HEK293T (cell line): ENCODE measurements around the gene SCN1A.

ENCODE experiments used
- CTCF ChIA-PET: fragments of 350-600 bp; formaldehyde crosslinking; extraction: SDS; loops from one replicate; lab custom pipeline; 2021; ENCODE audit warnings: antibody characterized with exemption, inconsistent platforms; lab: Yijun Ruan, JAX
- POLR2A ChIA-PET: fragments of 350-600 bp; formaldehyde crosslinking; extraction: SDS; loops from one replicate; lab custom pipeline; 2020; ENCODE audit warnings: antibody characterized with exemption, inconsistent platforms; lab: Yijun Ruan, JAX
- DNase-seq: peaks from one replicate; pipeline ENCODE4 v3.0.0; 2012; ENCODE audit warnings: mixed read lengths; ENCODE audit errors: extremely low spot score
- ARNT ChIP-seq: fragments of 450-650 bp; IDR thresholded peaks from 2 replicates; pipeline ENCODE4 v1.6.1; 2017; ENCODE audit warnings: mild to moderate bottlenecking
- BHLHE40 ChIP-seq: fragments of 450-650 bp; IDR thresholded peaks from 2 replicates; pipeline ENCODE4 v1.6.1; 2016; ENCODE audit warnings: mild to moderate bottlenecking, moderate library complexity, borderline replicate concordance
- CTBP1 ChIP-seq: fragments of 450-650 bp; IDR thresholded peaks from 2 replicates; pipeline ENCODE4 v1.6.1; 2016; ENCODE audit warnings: borderline replicate concordance
- ELF4 ChIP-seq: fragments of 450-650 bp; IDR thresholded peaks from 2 replicates; pipeline ENCODE4 v1.6.1; 2017; ENCODE audit warnings: antibody characterized with exemption
- FOXA1 ChIP-seq: fragments of 450-650 bp; IDR thresholded peaks from 2 replicates; pipeline ENCODE4 v1.6.1; 2016; ENCODE audit warnings: mild to moderate bottlenecking
- FOXK2 ChIP-seq: fragments of 450-650 bp; IDR thresholded peaks from 2 replicates; pipeline ENCODE4 v1.6.1; 2016; ENCODE audit warnings: mild to moderate bottlenecking
- FOXM1 ChIP-seq: fragments of 450-650 bp; IDR thresholded peaks from 2 replicates; pipeline ENCODE4 v1.6.1; 2017; ENCODE audit warnings: mild to moderate bottlenecking, borderline replicate concordance
- HDGF ChIP-seq: fragments of 450-650 bp; IDR thresholded peaks from 2 replicates; pipeline ENCODE4 v1.6.1; 2017; ENCODE audit warnings: antibody characterized with exemption, borderline replicate concordance
- L3MBTL2 ChIP-seq: fragments of 450-650 bp; conservative IDR thresholded peaks from 2 replicates; pipeline ENCODE4 v1.6.1; 2016; ENCODE audit warnings: mild to moderate bottlenecking
- LEF1 ChIP-seq: fragments of 450-650 bp; IDR thresholded peaks from 2 replicates; pipeline ENCODE4 v1.6.1; 2017; ENCODE audit warnings: mild to moderate bottlenecking, borderline replicate concordance
- NFRKB ChIP-seq: fragments of 450-650 bp; IDR thresholded peaks from 2 replicates; pipeline ENCODE4 v1.6.1; 2016; ENCODE audit warnings: mild to moderate bottlenecking, moderate library complexity
- SP1 ChIP-seq: fragments of 450-650 bp; IDR thresholded peaks from 2 replicates; pipeline ENCODE4 v1.6.1; 2017
- SUZ12 ChIP-seq: fragments of 450-650 bp; IDR thresholded peaks from 2 replicates; pipeline ENCODE4 v1.6.1; 2016; ENCODE audit warnings: mild to moderate bottlenecking
- TARDBP ChIP-seq: fragments of 450-650 bp; IDR thresholded peaks from 2 replicates; pipeline ENCODE4 v1.6.1; 2016
- ZNF384 ChIP-seq: fragments of 450-650 bp; IDR thresholded peaks from 2 replicates; pipeline ENCODE4 v1.6.1; 2016
- TF ChIP-seq, protein P1 (sequence below): fragments of 450-650 bp; IDR thresholded peaks from 2 replicates; pipeline ENCODE4 v1.6.1; 2016

SCN1A gene

DNA sequence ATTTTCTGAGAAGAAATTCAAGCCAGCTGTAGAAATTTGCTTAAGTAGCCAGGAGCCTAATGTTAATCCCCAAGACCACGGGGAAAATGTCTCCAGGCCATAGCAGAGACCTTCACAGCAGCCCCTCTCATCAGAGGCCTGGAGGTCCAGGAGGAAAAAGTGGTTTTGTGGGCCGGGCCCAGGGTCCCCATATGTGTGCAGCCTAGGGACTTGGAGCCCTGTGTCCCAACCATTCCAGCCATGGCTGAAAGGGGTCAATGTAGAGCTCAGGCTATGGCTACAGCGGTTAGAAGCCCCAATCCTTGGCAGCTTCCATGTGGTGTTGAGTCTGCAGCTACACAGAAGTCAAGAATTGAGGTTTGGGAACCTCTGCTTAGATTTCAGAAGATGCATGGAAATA is 160.1 kb downstream of the SCN1A start:
- DNase-seq: no peak
- ChIA-PET CTCF (interaction anchor here (0.6 kb wide), 1 partner anchor 46 kb away, joined by 3 read pairs; no protein-coding TSS in a partner anchor), POLR2A (no interaction called here)
- TF ChIP-seq SP1: no peak
- TF ChIP-seq FOXK2: no peak
- TF ChIP-seq ELF4: no peak
- TF ChIP-seq ARNT: no peak
- TF ChIP-seq BHLHE40: no peak
- no peak for TF ChIP-seq NFRKB
- no peak for TF ChIP-seq CTBP1
- no peak for TF ChIP-seq FOXA1
- no peak for TF ChIP-seq TARDBP
- no peak for TF ChIP-seq HDGF

GRCh38 chr2:165961818-165962217 is 166.0 kb downstream of the SCN1A start:
- ChIA-PET POLR2A (no interaction called here), CTCF (no interaction called here)
- TF ChIP-seq SUZ12 (no peak), TARDBP (no peak), ELF4 (no peak), SP1 (no peak), FOXM1 (no peak), ZNF384 (no peak), HDGF (no peak), FOXA1 (no peak), L3MBTL2 (no peak), NFRKB (no peak), BHLHE40 (no peak), CTBP1 (no peak), LEF1 (no peak), FOXK2 (no peak), ARNT (no peak)
- TF ChIP-seq, protein P1, sequence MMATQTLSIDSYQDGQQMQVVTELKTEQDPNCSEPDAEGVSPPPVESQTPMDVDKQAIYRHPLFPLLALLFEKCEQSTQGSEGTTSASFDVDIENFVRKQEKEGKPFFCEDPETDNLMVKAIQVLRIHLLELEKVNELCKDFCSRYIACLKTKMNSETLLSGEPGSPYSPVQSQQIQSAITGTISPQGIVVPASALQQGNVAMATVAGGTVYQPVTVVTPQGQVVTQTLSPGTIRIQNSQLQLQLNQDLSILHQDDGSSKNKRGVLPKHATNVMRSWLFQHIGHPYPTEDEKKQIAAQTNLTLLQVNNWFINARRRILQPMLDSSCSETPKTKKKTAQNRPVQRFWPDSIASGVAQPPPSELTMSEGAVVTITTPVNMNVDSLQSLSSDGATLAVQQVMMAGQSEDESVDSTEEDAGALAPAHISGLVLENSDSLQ: no peak
- no peak for DNase-seq

DNA sequence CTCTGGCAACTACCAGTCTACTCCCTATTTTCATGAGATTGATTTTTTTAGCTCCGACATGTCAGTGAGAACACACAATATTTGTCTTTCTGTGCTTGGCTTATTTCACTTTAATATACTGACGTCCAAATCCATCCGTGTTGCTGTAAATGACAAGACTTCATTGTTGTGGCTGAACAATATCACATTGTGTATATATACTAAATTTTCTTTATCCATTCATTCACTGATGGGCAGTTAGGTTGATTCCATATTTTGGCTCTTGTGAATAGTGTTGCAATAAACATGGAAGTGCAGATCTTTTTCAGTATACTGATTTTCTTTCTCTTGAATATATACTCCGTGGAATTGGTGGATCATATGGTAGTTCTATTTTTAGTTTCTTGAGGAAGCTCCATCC is 168.4 kb downstream of the SCN1A start:
- ChIA-PET POLR2A (no interaction called here), CTCF (interaction anchor here (0.6 kb wide), 1 partner anchor 138 kb away, joined by 3 read pairs; no protein-coding TSS in a partner anchor)
- TF ChIP-seq TARDBP (no peak), HDGF (no peak), ARNT (no peak), FOXA1 (no peak), L3MBTL2 (no peak), NFRKB (no peak), ELF4 (no peak), LEF1 (no peak), FOXK2 (no peak), CTBP1 (no peak)
- DNase-seq: no peak

GRCh38 chr2:165958313-165958960 is 169.4 kb downstream of the SCN1A start:
- POLR2A ChIA-PET: no interaction called here
- no peak for DNase-seq
- CTCF ChIA-PET: no interaction called here
- no peak for TF ChIP-seq FOXK2
- TF ChIP-seq, protein P1: no peak
- no peak for TF ChIP-seq BHLHE40
- no peak for TF ChIP-seq ELF4
- no peak for TF ChIP-seq CTBP1
- TF ChIP-seq FOXM1: no peak
- TF ChIP-seq L3MBTL2: no peak
- TF ChIP-seq LEF1: no peak
- TF ChIP-seq SP1: no peak
- no peak for TF ChIP-seq SUZ12
- TF ChIP-seq TARDBP: no peak
- TF ChIP-seq ZNF384: no peak
- no peak for TF ChIP-seq FOXA1
- no peak for TF ChIP-seq ARNT
- TF ChIP-seq NFRKB: no peak
- no peak for TF ChIP-seq HDGF

DNA sequence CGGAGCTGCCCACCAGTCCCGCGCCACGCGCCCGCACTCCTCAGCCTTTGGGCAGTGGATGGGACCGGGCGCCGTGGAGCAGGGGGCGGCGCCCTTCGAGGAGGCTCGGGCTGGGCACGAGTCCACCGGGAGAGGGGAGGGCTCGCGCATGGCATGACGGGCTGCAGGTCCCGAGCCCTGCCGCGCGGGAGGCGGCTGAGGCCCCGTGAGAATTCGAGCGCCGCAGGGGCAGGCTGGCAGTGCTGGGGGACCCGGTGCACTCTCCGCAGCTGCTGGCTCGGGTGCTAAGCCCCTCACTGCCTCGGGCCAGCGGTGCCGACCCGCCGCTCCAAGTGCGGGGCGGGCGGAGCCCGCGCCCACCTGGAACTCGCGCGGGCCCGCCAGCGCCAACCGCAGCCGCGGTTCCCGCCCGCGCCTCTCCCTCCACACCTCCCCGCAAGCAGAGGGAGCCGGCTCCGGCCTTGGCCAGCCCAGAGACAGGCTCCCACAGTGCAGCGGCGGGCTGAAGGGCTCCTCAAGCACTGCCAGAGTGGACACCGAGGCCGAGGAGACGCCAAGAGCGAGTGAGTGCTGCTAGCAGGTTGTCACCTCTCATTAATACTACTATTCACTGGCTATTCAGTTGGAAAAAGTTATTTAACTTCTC is 170.7 kb downstream of the SCN1A start:
- TF ChIP-seq FOXM1: no peak
- no peak for TF ChIP-seq LEF1
- TF ChIP-seq SUZ12: no peak
- TF ChIP-seq SP1: no peak
- TF ChIP-seq NFRKB: no peak
- TF ChIP-seq, protein P1: no peak
- TF ChIP-seq FOXA1: no peak
- TF ChIP-seq FOXK2: no peak
- no peak for TF ChIP-seq ARNT
- no peak for TF ChIP-seq BHLHE40
- TF ChIP-seq HDGF: no peak
- TF ChIP-seq ELF4: no peak
- no peak for TF ChIP-seq CTBP1
- no peak for TF ChIP-seq TARDBP
- TF ChIP-seq ZNF384: no peak
- TF ChIP-seq L3MBTL2: no peak
- ChIA-PET POLR2A (no interaction called here), CTCF (no interaction called here)
- no peak for DNase-seq
